T-cell (primary cell): Measurements from ENCODE around the gene HEXD. TPM values are rescaled to one million over a fixed set of nuclear protein-coding genes. Genes with fewer than 3 reads are reported as not detected.

ENCODE experiments used
- ATAC-seq, 4 experiments: fragments of 200-7000 bp in 3 of 4; fragments of 150-1000 bp in 1 of 4; cut with Tn5 transposase; replicated peaks in 1 of 4; 1 replicate in 3 of 4; 2 replicates in 1 of 4; pipeline ENCODE4 v1.10.0; 2021; ENCODE audit warnings: moderate library complexity in 3 of 4, mild to moderate bottlenecking in 2 of 4, moderate number of reproducible peaks in 1 of 4
- CTCF ChIA-PET, 2 donors: fragments of 300-600 bp; sonication (Branson Sonifier 250); formaldehyde crosslinking; loops; one replicate each; lab custom pipeline; 2022; ENCODE audit warnings: antibody characterized with exemption in 2 of 2; lab: Charles Lee
- POLR2A ChIA-PET, 2 donors: fragments of 300-600 bp; sonication (Branson Sonifier 250); formaldehyde crosslinking; loops; one replicate each; lab custom pipeline; 2022; ENCODE audit warnings: antibody characterized with exemption in 2 of 2; lab: Charles Lee
- DNase-seq, 35 experiments: peaks; one replicate each; pipeline versions ENCODE4 v3.0.0 to v3.0.0-alpha.2; 2013 to 2023
- H3K27ac ChIP-seq: one replicate; pipeline ENCODE4 v1.5.1; 2013; ENCODE audit warnings: low read length
- H3K27me3 ChIP-seq, 2 experiments: replicated peaks in 1 of 2; 1 replicate in 1 of 2; 2 replicates in 1 of 2; pipeline versions ENCODE4 v1.6.1 to v1.7.0; 2013; ENCODE audit warnings: low read length in 1 of 2, mixed read lengths in 1 of 2; ENCODE audit not compliant: control insufficient read depth in 2 of 2, insufficient read depth in 2 of 2; ENCODE audit errors: extremely low read depth in 1 of 2
- H3K36me3 ChIP-seq, 2 donors: 1 replicate in 1 of 2; 2 replicates in 1 of 2; pipeline versions ENCODE4 v1.6.1 to v1.7.0; 2013; ENCODE audit warnings: low read length in 1 of 2; ENCODE audit not compliant: control insufficient read depth in 2 of 2, insufficient read depth in 1 of 2; ENCODE audit errors: extremely low read depth in 1 of 2
- H3K4me1 ChIP-seq, 2 experiments: 1 replicate in 1 of 2; 2 replicates in 1 of 2; pipeline versions ENCODE4 v1.6.1 to v1.7.0; 2013; ENCODE audit warnings: low read length in 2 of 2, mixed read lengths in 1 of 2; ENCODE audit not compliant: insufficient read depth in 2 of 2, control insufficient read depth in 1 of 2; ENCODE audit errors: extremely low read depth in 1 of 2
- H3K4me3 ChIP-seq, 2 donors: 1 replicate in 1 of 2; 2 replicates in 1 of 2; pipeline versions ENCODE4 v1.5.1 to v1.7.0; 2013; ENCODE audit warnings: mild to moderate bottlenecking in 2 of 2, low read length in 1 of 2, moderate library complexity in 1 of 2; ENCODE audit not compliant: control insufficient read depth in 1 of 2; ENCODE audit errors: extremely low read depth in 1 of 2
- H3K9me3 ChIP-seq: 2 replicates; pipeline ENCODE4 v1.7.0; 2013
- H3K27ac Mint-ChIP-seq, 2 donors: one replicate each; pipeline ENCODE4 v1.8.0; 2020 to 2021; ENCODE audit warnings: mild to moderate bottlenecking in 2 of 2, mixed read lengths in 2 of 2
- H3K27me3 Mint-ChIP-seq, 2 donors: one replicate each; pipeline ENCODE4 v1.8.0; 2021 to 2022; ENCODE audit warnings: mixed read lengths in 2 of 2
- H3K36me3 Mint-ChIP-seq: one replicate; pipeline ENCODE4 v1.8.0; 2021; ENCODE audit warnings: mixed read lengths
- H3K4me1 Mint-ChIP-seq, 3 donors: one replicate each; pipeline ENCODE4 v1.8.0; 2020 to 2022; ENCODE audit warnings: mixed read lengths in 3 of 3, mild to moderate bottlenecking in 1 of 3
- H3K4me3 Mint-ChIP-seq, 3 donors: one replicate each; pipeline ENCODE4 v1.8.0; 2020 to 2022; ENCODE audit warnings: mild to moderate bottlenecking in 3 of 3, mixed read lengths in 3 of 3, moderate library complexity in 3 of 3
- H3K9me3 Mint-ChIP-seq, 3 donors: one replicate each; pipeline ENCODE4 v1.8.0; 2020 to 2022; ENCODE audit warnings: mixed read lengths in 3 of 3
- WGBS: methylation state at CpG from one replicate; pipeline ENCODE4 v1.1.5; 2013; ENCODE audit warnings: missing lambda C conversion rate; ENCODE audit not compliant: insufficient coverage; 5-methylcytosine and 5-hydroxymethylcytosine counted together
- total RNA-seq, 35 experiments: library from RNA in 6 of 35; stranded (reverse) in 6 of 35; fragments of 120-200 nt in 1 of 35; gene quantifications; one replicate each; pipeline versions ENCODE4 v1.2.1 to v1.2.4 and lab custom pipeline; 2013 to 2026

The HEXD gene
- total RNA-seq, 5 donors from 2014 or later (not counting 1 experiment from before 2014, with no cell fraction given), result 51.2 to 128 (median 113) TPM

DNA sequence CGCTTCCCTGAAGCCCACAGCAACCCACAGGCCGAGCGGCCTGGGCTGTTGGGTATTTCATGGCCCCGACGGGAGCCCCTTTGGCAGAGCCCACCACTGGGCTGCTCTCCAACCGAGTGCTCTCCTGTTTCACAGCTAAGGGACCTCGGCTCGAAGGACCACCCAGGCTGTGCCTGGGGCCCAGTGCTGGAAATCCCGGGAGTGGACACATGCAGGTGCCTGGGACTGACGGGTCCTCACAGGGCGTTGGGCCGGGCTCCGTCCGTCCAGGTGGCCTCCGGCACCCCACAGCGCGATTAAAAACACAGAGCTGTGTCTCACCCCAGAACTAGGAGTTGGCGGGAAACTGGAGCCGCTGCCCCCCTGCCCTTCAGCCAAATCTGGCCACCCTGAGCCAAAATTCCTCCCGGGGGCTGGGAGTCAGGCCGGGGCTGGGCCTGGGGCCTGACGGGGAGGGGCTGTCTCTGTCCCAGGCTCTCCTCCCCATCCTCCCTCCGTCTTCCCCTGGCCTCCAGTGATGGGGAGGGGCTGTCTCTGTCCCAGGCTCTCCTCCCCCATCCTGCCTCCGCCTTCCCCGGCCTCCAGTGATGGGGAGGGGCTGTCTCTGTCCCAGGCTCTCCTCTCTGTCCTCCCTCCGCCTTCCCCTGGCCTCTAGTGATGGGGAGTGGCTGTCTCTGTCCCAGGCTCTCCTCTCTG lies 32.4 kb upstream of the HEXD start:
- ATAC-seq (no peak), DNase-seq (no peak)
- Mint-ChIP-seq H3K9me3 (no peaks in the 10 kb centered on the region), H3K27ac (no peak overlapping the region), H3K4me3 (no peak overlapping the region), H3K27me3 (peaks cover 10 to 28% of the 10 kb centered on the region in 2 donors), H3K4me1 (peaks cover 2 to 11% (median 8%) of the 10 kb centered on the region in 3 donors), H3K36me3 (no peaks in the 10 kb centered on the region)
- Histone ChIP-seq H3K4me1 (peaks cover 0 to 13% of the 10 kb centered on the region in 2 experiments), H3K27ac (no peak overlapping the region), H3K9me3 (no peaks in the 10 kb centered on the region), H3K36me3 (no peaks in the 10 kb centered on the region), H3K27me3 (peaks cover 0 to 54% of the 10 kb centered on the region in 2 experiments), H3K4me3 (no peak overlapping the region)
- WGBS, result 56% methylated on average over 18 of the region's 26 CpGs
- CTCF ChIA-PET, result no interaction called here
- POLR2A ChIA-PET, result no interaction called here

DNA sequence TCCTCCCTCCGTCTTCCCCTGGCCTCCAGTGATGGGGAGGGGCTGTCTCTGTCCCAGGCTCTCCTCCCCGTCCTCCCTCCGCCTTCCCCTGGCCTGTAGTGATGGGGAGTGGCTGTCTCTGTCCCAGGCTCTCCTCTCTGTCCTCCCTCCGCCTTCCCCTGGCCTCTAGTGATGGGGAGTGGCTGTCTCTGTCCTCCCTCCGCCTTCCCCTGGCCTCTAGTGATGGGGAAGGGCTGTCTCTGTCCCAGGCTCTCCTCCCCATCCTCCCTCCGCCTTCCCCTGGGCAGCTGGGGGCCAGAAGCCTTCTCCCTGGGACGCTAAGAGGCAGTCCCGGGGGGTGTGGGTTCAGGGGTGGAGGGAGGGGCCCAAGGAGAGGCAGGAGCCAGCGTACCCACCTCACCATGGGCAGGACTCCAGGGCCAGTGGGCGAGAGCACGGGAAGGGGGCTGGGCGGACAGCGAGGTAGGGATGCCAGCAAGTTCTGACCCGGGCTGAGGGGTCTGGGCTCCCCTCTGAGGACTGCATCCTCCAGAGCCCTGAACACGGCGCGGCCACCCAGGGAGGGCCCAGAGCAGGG lies 31.8 kb upstream of the HEXD start:
- Histone ChIP-seq H3K4me1 (peaks cover 0 to 13% of the 10 kb centered on the region in 2 experiments), H3K36me3 (no peaks in the 10 kb centered on the region), H3K27me3 (peaks cover 0 to 54% of the 10 kb centered on the region in 2 experiments), H3K9me3 (no peaks in the 10 kb centered on the region), H3K27ac (no peak overlapping the region), H3K4me3 (no peak overlapping the region)
- Mint-ChIP-seq H3K4me1 (peaks cover 2 to 8% (median 6%) of the 10 kb centered on the region in 3 donors), H3K9me3 (no peaks in the 10 kb centered on the region), H3K27me3 (peaks cover 4 to 23% of the 10 kb centered on the region in 2 donors), H3K4me3 (no peak overlapping the region), H3K27ac (no peak overlapping the region), H3K36me3 (no peaks in the 10 kb centered on the region)
- ATAC-seq, result no peak
- POLR2A ChIA-PET, result no interaction called here
- CTCF ChIA-PET, result no interaction called here
- no peak for DNase-seq
- 82% methylated on average over 8 of the region's 17 CpGs for WGBS

GRCh38 chr17:82386881-82387704 lies 31.1 kb upstream of the HEXD start:
- H3K4me1 ChIP-seq, result peaks cover 0 to 13% of the 10 kb centered on the region in 2 experiments
- no peak overlapping the region for H3K27ac ChIP-seq
- H3K36me3 Mint-ChIP-seq, result no peaks in the 10 kb centered on the region
- ChIA-PET POLR2A (no interaction called here), CTCF (no interaction called here)
- WGBS, result 55% methylated on average over 30 of the region's 38 CpGs
- no peak overlapping the region for H3K4me3 ChIP-seq
- H3K9me3 ChIP-seq, result no peaks in the 10 kb centered on the region
- DNase-seq (no peak), ATAC-seq (no peak)
- H3K36me3 ChIP-seq, result peaks cover 0 to 2% of the 10 kb centered on the region in 2 donors
- peaks cover 0 to 51% of the 10 kb centered on the region in 2 experiments for H3K27me3 ChIP-seq
- H3K9me3 Mint-ChIP-seq, result no peaks in the 10 kb centered on the region
- no peak overlapping the region for H3K4me3 Mint-ChIP-seq
- peaks cover 2 to 8% (median 6%) of the 10 kb centered on the region in 3 donors for H3K4me1 Mint-ChIP-seq
- H3K27ac Mint-ChIP-seq, result no peak overlapping the region
- H3K27me3 Mint-ChIP-seq, result peaks cover 0 to 18% of the 10 kb centered on the region in 2 donors

DNA sequence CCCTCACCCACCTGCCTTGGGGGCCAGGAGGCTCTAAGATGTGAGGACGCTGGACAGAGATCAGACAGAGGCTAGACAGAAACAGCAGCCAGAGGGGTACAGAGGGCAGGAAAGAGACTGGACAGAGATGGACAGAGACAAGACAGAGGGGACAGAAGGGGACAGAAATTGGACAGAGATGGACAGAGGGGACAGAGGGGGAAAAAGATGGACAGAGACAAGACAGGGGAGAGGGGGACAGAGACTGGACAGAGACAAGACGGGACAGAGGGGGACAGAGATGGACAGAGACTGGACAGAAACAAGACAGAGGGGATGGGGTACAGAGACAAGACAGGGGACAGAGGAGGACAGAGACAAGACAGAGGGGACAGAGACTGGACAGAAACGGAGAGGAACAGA lies 30.4 kb upstream of the HEXD start:
- peaks cover 2 to 8% (median 6%) of the 10 kb centered on the region in 3 donors for H3K4me1 Mint-ChIP-seq
- Histone ChIP-seq H3K4me3 (no peak overlapping the region), H3K9me3 (no peaks in the 10 kb centered on the region), H3K4me1 (peaks cover 0 to 13% of the 10 kb centered on the region in 2 experiments), H3K36me3 (peaks cover 0 to 5% of the 10 kb centered on the region in 2 donors), H3K27me3 (peaks cover 0 to 50% of the 10 kb centered on the region in 2 experiments), H3K27ac (no peak overlapping the region)
- WGBS, result 67% methylated on average over 3 of the region's 3 CpGs
- ATAC-seq (no peak), DNase-seq (no peak)
- ChIA-PET CTCF (interaction anchor here in 1 of 2 donors (0.6 kb wide), 1 partner anchor 30 kb away, joined by 4 read pairs; no protein-coding TSS in a partner anchor), POLR2A (no interaction called here)
- no peak overlapping the region for H3K4me3 Mint-ChIP-seq
- H3K36me3 Mint-ChIP-seq, result peaks cover 1% of the 10 kb centered on the region
- H3K9me3 Mint-ChIP-seq, result no peaks in the 10 kb centered on the region
- H3K27ac Mint-ChIP-seq, result no peak overlapping the region
- peaks cover 0 to 14% of the 10 kb centered on the region in 2 donors for H3K27me3 Mint-ChIP-seq

GRCh38 chr17:82388223-82388921 lies 29.8 kb upstream of the HEXD start:
- H3K36me3 Mint-ChIP-seq, result peaks cover 3% of the 10 kb centered on the region
- peaks cover 0 to 13% of the 10 kb centered on the region in 2 experiments for H3K4me1 ChIP-seq
- no peaks in the 10 kb centered on the region for H3K9me3 ChIP-seq
- no peak overlapping the region for H3K27ac ChIP-seq
- ChIA-PET CTCF (interaction anchor here in 1 of 2 donors (0.6 kb wide), 1 partner anchor 29 kb away, joined by 4 read pairs; no protein-coding TSS in a partner anchor), POLR2A (no interaction called here)
- 86% methylated on average over 12 of the region's 34 CpGs for WGBS
- peaks cover 0 to 9% of the 10 kb centered on the region in 2 donors for H3K36me3 ChIP-seq
- ATAC-seq (no peak), DNase-seq (no peak)
- H3K9me3 Mint-ChIP-seq, result no peaks in the 10 kb centered on the region
- H3K27me3 ChIP-seq, result peaks cover 0 to 44% of the 10 kb centered on the region in 2 experiments
- no peak overlapping the region for H3K4me3 ChIP-seq
- no peak overlapping the region for H3K27ac Mint-ChIP-seq
- peaks cover 2 to 8% (median 6%) of the 10 kb centered on the region in 3 donors for H3K4me1 Mint-ChIP-seq
- H3K4me3 Mint-ChIP-seq, result no peak overlapping the region
- peaks cover 0 to 14% of the 10 kb centered on the region in 2 donors for H3K27me3 Mint-ChIP-seq

GRCh38 chr17:82388922-82389283 lies 29.2 kb upstream of the HEXD start:
- Histone ChIP-seq H3K27ac (no peak overlapping the region), H3K9me3 (no peaks in the 10 kb centered on the region), H3K27me3 (peaks cover 0 to 39% of the 10 kb centered on the region in 2 experiments), H3K36me3 (peaks cover 0 to 9% of the 10 kb centered on the region in 2 donors), H3K4me3 (no peak overlapping the region), H3K4me1 (peaks cover 0 to 13% of the 10 kb centered on the region in 2 experiments)
- WGBS, result 83% methylated on average over 20 of the region's 21 CpGs
- CTCF ChIA-PET, result no interaction called here
- Mint-ChIP-seq H3K9me3 (no peaks in the 10 kb centered on the region), H3K27me3 (peaks cover 0 to 9% of the 10 kb centered on the region in 2 donors), H3K27ac (no peak overlapping the region), H3K36me3 (peaks cover 7% of the 10 kb centered on the region), H3K4me3 (no peak overlapping the region), H3K4me1 (peaks cover 2 to 8% (median 6%) of the 10 kb centered on the region in 3 donors)
- POLR2A ChIA-PET, result no interaction called here
- DNase-seq (no peak), ATAC-seq (no peak)
